GM18505 (cell line): ENCODE measurements around the gene GRHL1.
A peak's percentile ranks its signal among the peaks of the same experiment; 100 is the strongest.
"Not testable (repeated sequence)": the region's sequence is repeated elsewhere in the genome, so short reads cannot be mapped to it uniquely, and the experiment has no call there.

Source experiments
- ATAC-seq: cut with Tn5 transposase; IDR thresholded peaks from one replicate; pipeline ENCODE4 v1.9.1; 2021; ENCODE audit not compliant: unreplicated experiment
- POLR2A ChIP-seq: IDR thresholded peaks from 4 replicates; pipeline ENCODE4 v1.6.1; 2011; ENCODE audit warnings: borderline replicate concordance; ENCODE audit not compliant: insufficient read depth, insufficient read length; ENCODE audit errors: extremely low read depth

Gene GRHL1

GRCh38 chr2:9951522-9952285 is at the start of gene GRHL1:
GRHL1 (plus strand) TSS chr2:9951693; CDS start chr2:9951834, 141 bp downstream.
- ATAC-seq: peak; percentile 96
- TF ChIP-seq POLR2A: no peak

GRCh38 chr2:9905413-9905812 is 46.1 kb upstream of the GRHL1 start:
- no peak for ATAC-seq
- no peak for TF ChIP-seq POLR2A

GRCh38 chr2:9907402-9907801 is 44.1 kb upstream of the GRHL1 start:
- ATAC-seq: no peak
- TF ChIP-seq POLR2A: no peak

DNA sequence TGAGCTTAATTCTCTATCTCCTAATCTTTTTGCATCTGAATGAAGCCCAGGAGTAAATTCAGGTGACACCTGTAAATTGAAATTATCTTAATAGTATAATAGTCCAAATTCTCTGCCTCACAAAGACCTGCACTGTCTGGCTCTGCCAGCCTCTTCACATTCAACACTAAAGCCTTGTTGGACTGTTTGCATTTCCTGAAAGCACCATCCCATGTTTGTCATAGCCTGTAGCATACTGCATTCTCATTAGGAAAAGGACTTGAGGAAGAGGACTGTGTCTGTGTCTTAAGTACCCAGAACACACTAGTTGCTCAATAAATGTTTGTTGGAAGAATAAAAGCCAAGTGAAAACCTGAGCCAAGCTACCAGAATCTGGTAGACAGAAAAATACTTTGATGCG is 42.9 kb upstream of the GRHL1 start:
- ATAC-seq: no peak
- no peak for TF ChIP-seq POLR2A

GRCh38 chr2:9909106-9909505 is 42.4 kb upstream of the GRHL1 start:
- no peak for ATAC-seq
- no peak for TF ChIP-seq POLR2A

GRCh38 chr2:9910699-9911098 is 40.8 kb upstream of the GRHL1 start:
- no peak for TF ChIP-seq POLR2A
- no peak for ATAC-seq

DNA sequence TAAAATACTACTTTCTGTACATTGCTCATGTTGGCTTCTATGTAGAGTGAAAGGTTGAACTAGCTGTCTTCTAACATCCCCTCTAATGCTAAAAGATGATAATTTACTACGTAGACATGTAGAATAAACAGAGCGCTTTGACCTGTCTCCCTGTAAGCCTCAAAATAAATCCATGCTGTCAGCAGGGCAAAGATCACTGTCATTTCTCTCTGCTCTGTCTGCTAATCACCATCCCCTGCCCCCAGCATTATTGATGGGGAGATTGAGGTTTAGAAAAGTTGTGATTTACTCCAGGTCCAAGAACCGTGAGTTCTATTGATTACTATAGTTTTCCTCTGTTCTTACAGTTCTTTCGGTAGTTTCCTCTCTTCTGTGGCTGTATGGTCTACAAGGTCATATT is 39.0 kb upstream of the GRHL1 start:
- TF ChIP-seq POLR2A: no peak
- no peak for ATAC-seq

- no peak for TF ChIP-seq POLR2A
- peak; percentile 99 for ATAC-seq
Observed at GRCh38 chr2:9914384-9915065, 37.0 kb upstream of the GRHL1 start.

GRCh38 chr2:9918275-9918674 is 33.2 kb upstream of the GRHL1 start:
- no peak for TF ChIP-seq POLR2A
- no peak for ATAC-seq

GRCh38 chr2:9919512-9919911 is 32.0 kb upstream of the GRHL1 start:
- TF ChIP-seq POLR2A: no peak
- no peak for ATAC-seq

DNA sequence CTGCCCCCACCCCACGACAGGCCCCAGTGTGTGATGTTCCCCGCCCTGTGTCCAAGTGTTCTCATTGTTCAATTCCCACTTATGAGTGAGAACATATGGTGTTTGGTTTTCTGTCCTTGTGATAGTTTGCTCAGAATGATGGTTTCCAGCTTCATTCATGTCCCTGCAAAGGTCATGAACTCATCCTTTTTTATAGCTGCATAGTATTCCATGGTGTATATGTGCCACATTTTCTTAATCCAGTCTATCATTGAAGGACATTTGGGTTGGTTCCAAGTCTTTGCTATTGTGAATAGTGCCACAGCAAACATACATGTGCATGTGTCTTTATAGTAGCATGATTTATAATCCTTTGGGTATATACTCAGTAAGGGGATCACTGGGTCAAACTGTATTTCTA is 24.5 kb upstream of the GRHL1 start:
- not testable (repeated sequence) for ATAC-seq

- no peak for ATAC-seq
- TF ChIP-seq POLR2A: no peak
Observed at GRCh38 chr2:9937258-9937657, 14.2 kb upstream of the GRHL1 start.

- TF ChIP-seq POLR2A: no peak
- no peak for ATAC-seq
Observed at GRCh38 chr2:9937968-9938367, 13.5 kb upstream of the GRHL1 start.

DNA sequence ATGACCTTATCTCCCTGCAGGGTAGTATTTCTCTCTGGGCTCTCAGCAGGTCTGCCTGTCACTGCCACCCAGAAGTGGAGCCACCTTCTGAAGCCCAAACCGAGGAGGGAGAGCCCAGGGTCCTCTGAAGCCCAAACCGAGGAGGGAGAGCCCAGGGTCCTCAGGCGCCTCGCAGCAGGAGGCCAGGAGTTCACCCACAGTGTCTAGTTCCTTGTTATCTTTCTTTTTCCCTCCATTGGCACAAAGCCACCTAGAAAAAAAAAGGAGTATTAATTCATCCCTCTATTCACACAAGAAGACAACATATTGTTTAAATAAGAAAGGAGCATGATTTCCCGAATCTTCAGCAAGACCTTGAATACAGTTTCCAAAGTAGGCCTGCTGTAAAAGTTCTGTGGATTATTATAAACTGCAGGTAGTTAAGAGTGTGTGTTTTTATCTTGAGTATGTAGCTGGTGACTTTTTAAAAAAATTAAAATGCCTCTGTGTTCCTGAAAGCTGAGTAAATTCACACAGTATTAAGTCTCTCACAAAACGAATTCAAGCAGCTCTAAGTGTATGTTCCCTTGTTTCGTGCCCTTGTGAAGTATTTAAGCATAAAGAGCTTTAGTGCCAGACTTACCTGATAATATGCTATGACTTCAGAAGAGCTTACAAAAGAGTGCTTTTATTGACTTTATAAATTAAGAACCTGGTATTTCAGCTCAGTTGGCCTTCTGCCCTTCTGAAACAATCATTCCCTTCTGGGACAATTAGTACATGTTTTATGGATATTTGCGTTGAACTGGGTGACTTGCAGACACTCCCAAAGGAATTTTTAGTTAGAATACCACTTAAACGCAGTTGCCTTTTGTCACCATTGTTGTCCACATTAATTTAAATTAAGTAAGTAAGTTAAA is 11.7 kb upstream of the GRHL1 start:
- no peak for ATAC-seq

More for the DNA sequence above, 11.7 kb upstream of the GRHL1 start:
- TF ChIP-seq POLR2A: no peak
